GM12891 (cell line): ENCODE results near the gene JPH2.
"Not testable (repeated sequence)": the region's sequence is repeated elsewhere in the genome, so short reads cannot be mapped to it uniquely, and the experiment has no call there.

Experiments used
- DNase-seq: peaks from one replicate; pipeline ENCODE4 v3.0.0; 2011; ENCODE audit warnings: low spot score; ENCODE audit not compliant: insufficient read length
- FAIRE-seq: peaks from 2 replicates; lab custom pipeline; 2011; peaks lifted over from hg19 to GRCh38; lab: Jason Lieb, UNC
- PAX5 ChIP-seq: IDR thresholded peaks from 2 replicates; pipeline ENCODE4 v1.6.1; 2011; ENCODE audit warnings: low read length, moderate library complexity, mild to moderate bottlenecking; ENCODE audit not compliant: insufficient read depth, severe bottlenecking
- POLR2A ChIP-seq: IDR thresholded peaks from 2 replicates; pipeline ENCODE4 v1.6.1; 2011; ENCODE audit warnings: low read depth, low read length, control low read depth
- POLR2AphosphoS5 ChIP-seq: IDR thresholded peaks from 2 replicates; pipeline ENCODE4 v1.6.1; 2011; ENCODE audit warnings: low read depth, low read length, control low read depth
- POU2F2 ChIP-seq: IDR thresholded peaks from 2 replicates; pipeline ENCODE4 v1.6.1; 2011; ENCODE audit warnings: low read depth, mild to moderate bottlenecking, control low read depth, low read length, moderate library complexity
- SPI1 ChIP-seq: IDR thresholded peaks from 2 replicates; pipeline ENCODE4 v1.6.1; 2011; ENCODE audit warnings: low read depth, low read length, control low read depth
- TAF1 ChIP-seq: IDR thresholded peaks from 2 replicates; pipeline ENCODE4 v1.6.1; 2011; ENCODE audit warnings: low read depth, low read length, control low read depth

Gene JPH2

GRCh38 chr20:44204156-44204831, 17.3 kb upstream of the JPH2 start:
- TF ChIP-seq TAF1 = no peak
- FAIRE-seq = no peak
- no peak for DNase-seq

- no peak for FAIRE-seq
- no peak for TF ChIP-seq PAX5
- TF ChIP-seq POLR2AphosphoS5 = no peak
- TF ChIP-seq TAF1 = no peak
- TF ChIP-seq SPI1 = no peak
- TF ChIP-seq POU2F2 = no peak
- TF ChIP-seq POLR2A = no peak
- no peak for DNase-seq
These were observed 16.2 kb upstream of the JPH2 start for GRCh38 chr20:44203161-44203560.

GRCh38 chr20:44200983-44201382, 14.0 kb upstream of the JPH2 start:
- no peak for TF ChIP-seq SPI1
- TF ChIP-seq POLR2AphosphoS5 = no peak
- no peak for TF ChIP-seq POU2F2
- TF ChIP-seq POLR2A = no peak
- no peak for TF ChIP-seq PAX5
- no peak for TF ChIP-seq TAF1
- no peak for FAIRE-seq
- DNase-seq = no peak

GRCh38 chr20:44200371-44200770, 13.4 kb upstream of the JPH2 start:
- FAIRE-seq (no peak), DNase-seq (no peak)
- TF ChIP-seq POU2F2 (no peak), SPI1 (no peak), PAX5 (no peak), TAF1 (no peak)

GRCh38 chr20:44199877-44200276, 12.9 kb upstream of the JPH2 start:
- TF ChIP-seq TAF1 (no peak), SPI1 (no peak), POLR2A (no peak), POLR2AphosphoS5 (no peak), PAX5 (no peak), POU2F2 (no peak)
- DNase-seq (no peak), FAIRE-seq (no peak)

GRCh38 chr20:44198872-44199271, 11.9 kb upstream of the JPH2 start:
- no peak for DNase-seq
- FAIRE-seq = no peak
- no peak for TF ChIP-seq PAX5
- TF ChIP-seq POLR2A = no peak
- TF ChIP-seq SPI1 = no peak
- TF ChIP-seq TAF1 = no peak
- no peak for TF ChIP-seq POLR2AphosphoS5
- no peak for TF ChIP-seq POU2F2

GRCh38 chr20:44196271-44196670, 9.3 kb upstream of the JPH2 start:
- FAIRE-seq (no peak), DNase-seq (no peak)
- TF ChIP-seq TAF1 = no peak
- no peak for TF ChIP-seq PAX5
- TF ChIP-seq POU2F2 = no peak
- TF ChIP-seq SPI1 = no peak
- TF ChIP-seq POLR2AphosphoS5 = no peak
- no peak for TF ChIP-seq POLR2A

- no peak for TF ChIP-seq SPI1
- TF ChIP-seq TAF1 = no peak
- TF ChIP-seq PAX5 = no peak
- TF ChIP-seq POLR2AphosphoS5 = no peak
- no peak for TF ChIP-seq POU2F2
- no peak for TF ChIP-seq POLR2A
- no peak for DNase-seq
- no peak for FAIRE-seq
These were observed 8.6 kb upstream of the JPH2 start for GRCh38 chr20:44195605-44196004.

- no peak for TF ChIP-seq PAX5
- TF ChIP-seq TAF1 = no peak
- no peak for TF ChIP-seq POLR2AphosphoS5
- no peak for TF ChIP-seq SPI1
- no peak for TF ChIP-seq POLR2A
- TF ChIP-seq POU2F2 = no peak
- no peak for DNase-seq
- FAIRE-seq = no peak
These were observed 6.8 kb upstream of the JPH2 start for GRCh38 chr20:44193801-44194200.

- not testable (repeated sequence) for DNase-seq, FAIRE-seq
These were observed 4.7 kb upstream of the JPH2 start for GRCh38 chr20:44191640-44192039.

- DNase-seq (peak; percentile 50), FAIRE-seq (peak; percentile 23)
These were observed 3.3 kb upstream of the JPH2 start for GRCh38 chr20:44190197-44190852.

- DNase-seq (no peak), FAIRE-seq (no peak)
- TF ChIP-seq POLR2AphosphoS5 (no peak), PAX5 (no peak), POLR2A (no peak), POU2F2 (no peak), SPI1 (no peak), TAF1 (no peak)
These were observed 1.8 kb upstream of the JPH2 start for GRCh38 chr20:44188752-44189151.
